Esophagus squamous epithelium (tissue), 5 donors: ENCODE results near the gene DOCK1. TPM values are rescaled to one million over a fixed set of nuclear protein-coding genes. Genes with fewer than 3 reads are reported as not detected.
"Not testable (repeated sequence)": the region's sequence is repeated elsewhere in the genome, so short reads cannot be mapped to it uniquely, and the experiment has no call there.

Experiments
- DNase-seq: peaks from one replicate; lab custom pipeline; 2025; lab: John Stamatoyannopoulos, UW
- H3K27ac ChIP-seq, 4 donors: fragments of 200-600 bp; sonication (generic); one replicate each; pipeline ENCODE4 v1.5.1; 2016 to 2019; ENCODE audit warnings: mild to moderate bottlenecking in 1 of 4
- H3K27me3 ChIP-seq, 4 donors: fragments of 200-600 bp; sonication (generic); 1 replicate in 3 of 4; 2 replicates in 1 of 4; pipeline versions ENCODE4 v1.5.1 to v1.6.0; 2017 to 2021; ENCODE audit warnings: antibody characterized with exemption in 1 of 4
- H3K36me3 ChIP-seq, 3 donors: fragments of 200-600 bp; sonication (generic); one replicate each; pipeline ENCODE4 v1.5.1; 2016 to 2019
- H3K4me1 ChIP-seq, 3 donors: fragments of 200-600 bp; sonication (generic); one replicate each; pipeline ENCODE4 v1.5.1; 2017 to 2019
- H3K4me3 ChIP-seq, 4 donors: fragments of 200-600 bp; sonication (generic); 1 replicate in 3 of 4; 2 replicates in 1 of 4; pipeline ENCODE4 v1.5.1; 2016 to 2019; ENCODE audit warnings: mild to moderate bottlenecking in 2 of 4, moderate library complexity in 1 of 4
- H3K9me3 ChIP-seq, 3 donors: fragments of 200-600 bp; sonication (generic); one replicate each; pipeline ENCODE4 v1.5.1; 2016 to 2019
- POLR2A ChIP-seq, 4 donors: fragments of 450-650 bp; IDR thresholded peaks; one replicate each; pipeline ENCODE4 v1.6.1; 2017; ENCODE audit warnings: antibody characterized with exemption in 4 of 4, mild to moderate bottlenecking in 4 of 4, moderate library complexity in 3 of 4
- WGBS, 2 donors: methylation state at CpG; one replicate each; pipeline ENCODE4 v1.1.5; 2018; 5-methylcytosine and 5-hydroxymethylcytosine counted together
- intact Hi-C: fragments of 100-400 bp; cut with DNase I; formaldehyde crosslinking; loops from one replicate; pipeline ENCODE4 v1.15.0; 2022
- total RNA-seq, 4 donors: library from RNA; depleted of rRNA; stranded (reverse); fragments of >200 nt; gene quantifications; one replicate each; pipeline ENCODE4 v1.1.0, GENCODE V29; 2016
- TF ChIP-seq, protein P1 (sequence below), 6 experiments: fragments of 450-650 bp in 4 of 6; fragments of 200-600 bp in 2 of 6; sonication (generic) in 2 of 6; IDR thresholded peaks; one replicate each; pipeline ENCODE4 v1.5.1; 2016 to 2019; ENCODE audit warnings: antibody characterized with exemption in 6 of 6, mild to moderate bottlenecking in 4 of 6, moderate library complexity in 4 of 6
- donor health status: DM: yes; HTN: yes; CAD: no.

The DOCK1 gene
- total RNA-seq, 4 donors from 2014 or later, result 31.8 to 83.4 (median 49.8) TPM

DNA sequence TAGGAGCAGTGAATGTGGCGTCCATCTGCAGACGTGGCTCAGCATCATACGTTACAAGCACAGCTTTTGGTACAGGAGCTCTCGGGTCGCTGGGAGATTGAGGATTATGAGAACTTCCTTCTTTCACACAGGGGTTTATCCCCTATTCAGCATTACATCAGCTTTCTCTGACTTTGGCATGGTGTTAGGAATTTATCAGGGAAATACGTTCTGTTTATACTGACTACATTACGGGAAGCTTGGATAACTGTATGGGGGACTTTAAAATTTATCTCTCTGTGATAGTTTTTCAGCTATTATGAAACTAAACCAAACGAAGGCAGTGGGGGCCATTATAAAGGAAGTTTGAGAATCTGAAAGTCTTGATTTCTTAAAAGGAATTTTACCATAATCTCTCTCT is 401.3 kb downstream of the DOCK1 start:
- intact Hi-C loops, result no loop called here
- TF ChIP-seq, protein P1, sequence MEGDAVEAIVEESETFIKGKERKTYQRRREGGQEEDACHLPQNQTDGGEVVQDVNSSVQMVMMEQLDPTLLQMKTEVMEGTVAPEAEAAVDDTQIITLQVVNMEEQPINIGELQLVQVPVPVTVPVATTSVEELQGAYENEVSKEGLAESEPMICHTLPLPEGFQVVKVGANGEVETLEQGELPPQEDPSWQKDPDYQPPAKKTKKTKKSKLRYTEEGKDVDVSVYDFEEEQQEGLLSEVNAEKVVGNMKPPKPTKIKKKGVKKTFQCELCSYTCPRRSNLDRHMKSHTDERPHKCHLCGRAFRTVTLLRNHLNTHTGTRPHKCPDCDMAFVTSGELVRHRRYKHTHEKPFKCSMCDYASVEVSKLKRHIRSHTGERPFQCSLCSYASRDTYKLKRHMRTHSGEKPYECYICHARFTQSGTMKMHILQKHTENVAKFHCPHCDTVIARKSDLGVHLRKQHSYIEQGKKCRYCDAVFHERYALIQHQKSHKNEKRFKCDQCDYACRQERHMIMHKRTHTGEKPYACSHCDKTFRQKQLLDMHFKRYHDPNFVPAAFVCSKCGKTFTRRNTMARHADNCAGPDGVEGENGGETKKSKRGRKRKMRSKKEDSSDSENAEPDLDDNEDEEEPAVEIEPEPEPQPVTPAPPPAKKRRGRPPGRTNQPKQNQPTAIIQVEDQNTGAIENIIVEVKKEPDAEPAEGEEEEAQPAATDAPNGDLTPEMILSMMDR (IDR thresholded peaks at IDR 0.05), result no peak
- no peak for TF ChIP-seq POLR2A (IDR thresholded peaks at IDR 0.05)
- Histone ChIP-seq H3K27me3 (no peaks in the 10 kb centered on the region), H3K4me1 (peaks cover 0 to 11% (median 0%) of the 10 kb centered on the region in 3 donors), H3K4me3 (no peak overlapping the region), H3K36me3 (no peaks in the 10 kb centered on the region), H3K27ac (no peak overlapping the region), H3K9me3 (no peaks in the 10 kb centered on the region)
- no peak for DNase-seq
- WGBS, 2 donors, result 80 to 83% methylated on average over 8 of the region's 8 CpGs

DNA sequence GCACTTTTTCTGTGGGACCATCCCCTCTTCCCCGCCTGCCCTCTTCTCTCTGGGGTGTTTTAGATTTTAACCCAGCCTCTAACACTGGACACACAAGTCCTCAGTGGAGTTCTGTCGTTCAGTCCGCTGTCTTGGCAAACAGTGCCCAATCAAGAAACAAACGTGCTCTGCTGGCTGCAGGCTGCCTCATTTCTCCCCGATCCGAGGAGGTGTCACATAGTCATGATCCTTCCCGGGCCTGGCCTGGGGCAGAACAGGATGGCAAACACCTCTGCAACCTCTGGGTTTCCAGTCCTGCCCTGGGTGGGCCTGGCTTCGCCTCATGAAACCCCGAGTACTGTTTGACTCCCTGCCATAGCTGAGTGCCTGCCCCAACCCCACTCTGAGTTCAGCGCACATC is 402.1 kb downstream of the DOCK1 start:
- TF ChIP-seq, protein P1 (IDR thresholded peaks at IDR 0.05), result no peak
- no peak for TF ChIP-seq POLR2A (IDR thresholded peaks at IDR 0.05)
- intact Hi-C loops, result no loop called here
- H3K4me1 ChIP-seq, result peaks cover 0 to 6% (median 0%) of the 10 kb centered on the region in 3 donors
- no peak overlapping the region for H3K4me3 ChIP-seq
- H3K27ac ChIP-seq, result no peak overlapping the region
- no peaks in the 10 kb centered on the region for H3K9me3 ChIP-seq
- H3K36me3 ChIP-seq, result no peaks in the 10 kb centered on the region
- DNase-seq, result no peak
- H3K27me3 ChIP-seq, result no peaks in the 10 kb centered on the region
- 83 to 95% methylated on average over 10 of the region's 10 CpGs for WGBS, 2 donors

DNA sequence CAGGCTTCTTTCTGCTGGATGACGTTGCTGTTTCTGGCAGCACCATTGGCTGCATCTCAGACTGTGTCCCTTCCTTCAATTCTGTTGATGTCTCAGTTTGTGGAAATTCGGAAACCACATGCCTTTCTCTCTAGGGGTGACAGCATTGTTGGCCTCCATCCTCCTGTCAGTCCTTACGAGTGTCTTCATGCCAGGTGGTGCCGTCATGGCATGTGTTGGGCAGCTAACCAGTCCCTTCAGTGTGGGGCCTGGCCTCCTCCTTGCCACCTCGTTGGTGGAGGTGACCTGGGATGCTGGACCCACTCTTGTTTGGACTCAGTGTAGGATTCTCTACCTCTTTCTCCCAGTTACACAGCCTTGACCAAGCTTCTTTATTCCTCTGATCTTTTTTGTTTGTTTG is 402.8 kb downstream of the DOCK1 start:
- TF ChIP-seq POLR2A (IDR thresholded peaks at IDR 0.05), result no peak
- TF ChIP-seq, protein P1 (IDR thresholded peaks at IDR 0.05), result no peak
- no peak overlapping the region for H3K27ac ChIP-seq
- H3K27me3 ChIP-seq, result no peaks in the 10 kb centered on the region
- H3K9me3 ChIP-seq, result no peaks in the 10 kb centered on the region
- H3K4me3 ChIP-seq, result no peak overlapping the region
- DNase-seq, result no peak
- H3K36me3 ChIP-seq, result no peaks in the 10 kb centered on the region
- intact Hi-C loops, result no loop called here
- peaks cover 0 to 2% (median 0%) of the 10 kb centered on the region in 3 donors for H3K4me1 ChIP-seq
- 89 to 90% methylated on average over 3 to 5 of the region's 5 CpGs for WGBS, 2 donors

DNA sequence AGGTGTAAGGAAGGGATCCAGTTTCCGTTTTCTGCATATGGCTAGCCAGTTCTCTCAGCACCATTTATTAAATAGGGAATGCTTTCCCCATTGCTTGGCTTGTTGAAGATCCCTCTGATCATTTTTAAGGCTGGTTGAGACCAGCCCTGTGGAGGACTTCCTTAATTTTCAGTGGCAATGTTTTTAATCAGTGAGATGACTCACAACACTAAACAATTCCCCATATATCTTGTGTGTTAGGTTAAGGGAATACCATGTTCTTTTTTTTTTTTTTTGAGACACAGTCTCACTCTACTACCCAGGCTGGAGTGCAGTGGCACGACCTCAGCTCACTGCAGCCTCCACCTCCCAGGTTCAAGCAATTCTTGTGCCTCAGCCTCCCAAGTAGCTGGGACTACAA is 404.4 kb downstream of the DOCK1 start:
- H3K27me3 ChIP-seq, H3K4me3 ChIP-seq, intact Hi-C loops, H3K27ac ChIP-seq, H3K9me3 ChIP-seq, DNase-seq, H3K4me1 ChIP-seq, H3K36me3 ChIP-seq: not testable (repeated sequence)
- 58% methylated on average over 2 of the region's 2 CpGs for WGBS, 2 donors

DNA sequence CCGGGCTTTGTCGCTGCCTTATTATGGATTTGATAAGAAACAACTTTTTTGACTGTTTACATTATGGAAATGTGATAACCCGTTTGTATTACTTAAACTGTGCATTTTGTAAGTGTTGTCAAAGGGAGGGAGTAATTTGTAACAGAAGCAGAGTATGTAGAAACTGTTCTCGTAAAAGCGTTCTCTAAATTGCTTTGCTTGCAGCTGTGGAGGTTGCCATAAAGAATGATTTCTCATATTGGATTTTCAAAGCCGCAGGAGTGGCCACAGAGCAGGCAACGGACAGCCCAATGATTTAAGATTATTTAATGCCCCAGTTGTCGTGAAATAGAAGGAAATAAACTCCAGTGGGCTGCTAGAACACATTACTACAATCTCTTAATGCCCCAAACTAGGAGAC is 405.2 kb downstream of the DOCK1 start:
- Histone ChIP-seq H3K9me3 (no peaks in the 10 kb centered on the region), H3K4me1 (peaks cover 0 to 8% (median 0%) of the 10 kb centered on the region in 3 donors), H3K27me3 (no peaks in the 10 kb centered on the region), H3K36me3 (no peaks in the 10 kb centered on the region), H3K27ac (no peak overlapping the region), H3K4me3 (no peak overlapping the region)
- intact Hi-C loops, result no loop called here
- no peak for DNase-seq
- WGBS, 2 donors, result 77 to 92% methylated on average over 8 of the region's 8 CpGs
- no peak for TF ChIP-seq POLR2A (IDR thresholded peaks at IDR 0.05)

DNA sequence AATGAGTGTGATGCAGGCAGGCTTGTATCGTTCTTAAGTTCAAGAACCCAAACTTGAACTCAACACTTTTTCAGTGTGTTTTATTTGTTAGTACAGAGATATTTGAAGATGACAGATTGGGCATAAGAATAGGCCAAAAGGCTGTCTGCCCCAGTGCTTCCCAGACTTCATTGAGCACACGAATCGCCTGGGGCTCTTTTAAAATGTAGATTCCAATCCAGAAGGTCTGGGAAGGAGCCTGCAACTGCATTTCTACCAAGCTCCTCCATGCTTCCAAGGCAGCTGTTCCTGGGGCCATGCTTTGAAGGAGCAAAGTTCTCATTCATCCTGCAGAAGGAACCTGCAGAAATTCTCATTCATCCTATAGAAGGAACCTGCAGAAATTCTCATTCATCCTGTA is 405.7 kb downstream of the DOCK1 start:
- Histone ChIP-seq H3K36me3 (no peaks in the 10 kb centered on the region), H3K27me3 (no peaks in the 10 kb centered on the region), H3K9me3 (no peaks in the 10 kb centered on the region), H3K4me3 (no peak overlapping the region), H3K4me1 (peaks cover 0 to 12% (median 0%) of the 10 kb centered on the region in 3 donors), H3K27ac (no peak overlapping the region)
- intact Hi-C loops, result no loop called here
- DNase-seq, result no peak
- TF ChIP-seq POLR2A (IDR thresholded peaks at IDR 0.05), result no peak
- TF ChIP-seq, protein P1 (IDR thresholded peaks at IDR 0.05), result no peak
- WGBS, 2 donors, result 57 to 77% methylated on average over 3 of the region's 3 CpGs
